HepG2 (cell line): ENCODE results near the gene VSX1. TPM values are rescaled to one million over a fixed set of nuclear protein-coding genes. Genes with fewer than 3 reads are reported as not detected.

Experiments
- ATAC-seq: fragments of 200-7000 bp; cut with Tn5 transposase; 3 replicates; pipeline ENCODE4 v1.9.1; 2020; ENCODE audit warnings: mild to moderate bottlenecking, moderate library complexity
- BruUV-seq: library from RNA; stranded (reverse); fragments of 400-500 nt; replicated peaks from 2 replicates; lab custom pipeline; 2021; lab: Mats Ljungman, UMichigan
- CTCF ChIA-PET: fragments of 300-600 bp; formaldehyde crosslinking; extraction: SDS; loops from one replicate; lab custom pipeline; 2021; ENCODE audit warnings: low total read pairs, inconsistent platforms, low intra/inter-chr PET ratio; lab: Yijun Ruan, JAX
- POLR2A ChIA-PET: fragments of 350-600 bp; sonication (Branson Sonifier 250); formaldehyde crosslinking; loops from one replicate; lab custom pipeline; 2020; ENCODE audit warnings: antibody characterized with exemption, inconsistent platforms; lab: Yijun Ruan, JAX
- DNase-seq: peaks from one replicate; pipeline ENCODE4 v3.0.0-alpha.2; 2015; ENCODE audit warnings: low spot score
- FAIRE-seq: peaks from 3 replicates; lab custom pipeline; 2011; peaks lifted over from hg19 to GRCh38; lab: Jason Lieb, UNC
- H2AFZ ChIP-seq: one replicate; pipeline ENCODE4 v1.6.1; 2011; ENCODE audit warnings: low read length, inconsistent platforms
- H3K27ac ChIP-seq: fragments of 300-600 bp; 3 replicates; pipeline ENCODE4 v1.8.0; 2011; ENCODE audit warnings: mixed run types, mild to moderate bottlenecking, mixed read lengths, low read length, inconsistent platforms; ENCODE audit not compliant: insufficient read depth; ENCODE audit errors: extremely low read length
- H3K27me3 ChIP-seq, 2 experiments: fragments of 200-600 bp in 1 of 2; 2 replicates in 1 of 2; 3 replicates in 1 of 2; pipeline versions ENCODE4 v1.6.0 to v1.8.0; 2011; ENCODE audit warnings: low read length in 2 of 2, mild to moderate bottlenecking in 2 of 2, moderate library complexity in 2 of 2, inconsistent platforms in 1 of 2; ENCODE audit not compliant: insufficient read depth in 2 of 2, control insufficient read depth in 1 of 2
- H3K36me3 ChIP-seq, 2 experiments: fragments of 200-600 bp in 1 of 2; replicated peaks in 1 of 2; 2 replicates in 1 of 2; 3 replicates in 1 of 2; pipeline versions ENCODE4 v1.5.1 to v1.8.0; 2011; ENCODE audit warnings: low read length in 2 of 2, inconsistent platforms in 1 of 2; ENCODE audit not compliant: insufficient read depth in 2 of 2, control insufficient read depth in 1 of 2
- H3K4me1 ChIP-seq: 2 replicates; pipeline ENCODE4 v1.5.1; 2012; ENCODE audit warnings: low read length, inconsistent platforms; ENCODE audit not compliant: insufficient read depth
- H3K4me2 ChIP-seq: 2 replicates; pipeline ENCODE4 v1.6.0; 2011; ENCODE audit warnings: low read depth, low read length, inconsistent platforms
- H3K4me3 ChIP-seq, 3 experiments: fragments of 200-600 bp in 1 of 3; sonication (generic), shearing (Covaris generic) in 1 of 3; replicated peaks in 1 of 3; 2 replicates each; pipeline ENCODE4 v1.5.1; 2011 to 2016; ENCODE audit warnings: low read length in 3 of 3, inconsistent platforms in 2 of 3, low read depth in 2 of 3, mild to moderate bottlenecking in 2 of 3, control low read depth in 1 of 3, mixed read lengths in 1 of 3; ENCODE audit not compliant: insufficient read depth in 1 of 3
- H3K79me2 ChIP-seq: one replicate; pipeline ENCODE4 v1.6.1; 2011; ENCODE audit warnings: low read length, inconsistent platforms; ENCODE audit not compliant: insufficient read depth
- H3K9ac ChIP-seq: 2 replicates; pipeline ENCODE4 v1.6.0; 2011; ENCODE audit warnings: mild to moderate bottlenecking, low read depth, low read length, inconsistent platforms; ENCODE audit not compliant: insufficient read depth
- H3K9me3 ChIP-seq: 2 replicates; pipeline ENCODE4 v1.5.1; 2012; ENCODE audit warnings: mild to moderate bottlenecking, low read length
- H4K20me1 ChIP-seq: 2 replicates; pipeline ENCODE4 v1.6.0; 2011; ENCODE audit warnings: inconsistent platforms, mild to moderate bottlenecking, low read length, moderate library complexity; ENCODE audit not compliant: insufficient read depth
- CEBPZ ChIP-seq: IDR thresholded peaks from 2 replicates; pipeline ENCODE4 v1.6.1; 2012; ENCODE audit warnings: low read length, improper control_type of control experiment
- GLI4 ChIP-seq: sonication (generic); formaldehyde crosslinking; IDR thresholded peaks from 2 replicates; pipeline ENCODE4 v1.5.1; 2020; ENCODE audit warnings: missing genetic modification reagents, mild to moderate bottlenecking, moderate library complexity, borderline replicate concordance
- KLF11 ChIP-seq: IDR thresholded peaks from 2 replicates; pipeline ENCODE4 v1.6.1; 2016; ENCODE audit warnings: missing compliant biosample characterization
- NFYC ChIP-seq: IDR thresholded peaks from 2 replicates; pipeline ENCODE4 v1.6.1; 2016; ENCODE audit warnings: missing genetic modification reagents, missing compliant biosample characterization
- RXRA ChIP-seq: sonication (generic); formaldehyde crosslinking; IDR thresholded peaks from 2 replicates; pipeline ENCODE4 v1.5.1; 2020; ENCODE audit warnings: missing genetic modification reagents
- SNAI1 ChIP-seq: sonication (generic); formaldehyde crosslinking; IDR thresholded peaks from 2 replicates; pipeline ENCODE4 v1.5.0; 2020; ENCODE audit warnings: mild to moderate bottlenecking, missing genetic modification reagents, borderline replicate concordance
- SRY ChIP-seq: sonication (generic); formaldehyde crosslinking; IDR thresholded peaks from 2 replicates; pipeline ENCODE4 v1.8.0; 2022; ENCODE audit warnings: mild to moderate bottlenecking, missing genetic modification reagents
- THAP7 ChIP-seq: sonication (generic); formaldehyde crosslinking; IDR thresholded peaks from 2 replicates; pipeline ENCODE4 v1.8.1; 2023; ENCODE audit warnings: mild to moderate bottlenecking, missing genetic modification reagents
- YY1 ChIP-seq: IDR thresholded peaks from 2 replicates; pipeline ENCODE4 v1.6.1; 2011; ENCODE audit warnings: low read length, low read depth, moderate library complexity, mild to moderate bottlenecking; ENCODE audit not compliant: insufficient read depth, insufficient replicate concordance
- ZBTB7A ChIP-seq: sonication (generic); formaldehyde crosslinking; IDR thresholded peaks from 2 replicates; pipeline ENCODE4 v1.8.0; 2022; ENCODE audit warnings: mild to moderate bottlenecking, missing genetic modification reagents
- ZNF160 ChIP-seq: sonication (generic); formaldehyde crosslinking; IDR thresholded peaks from 2 replicates; pipeline ENCODE4 v1.8.0; 2022; ENCODE audit warnings: mild to moderate bottlenecking, inconsistent platforms, missing genetic modification reagents
- ZNF225 ChIP-seq: sonication (generic); formaldehyde crosslinking; IDR thresholded peaks from 2 replicates; pipeline ENCODE4 v1.4.0; 2020; ENCODE audit warnings: mild to moderate bottlenecking, missing genetic modification reagents
- ZNF232 ChIP-seq: sonication (generic); formaldehyde crosslinking; IDR thresholded peaks from 2 replicates; pipeline ENCODE4 v1.4.0; 2020; ENCODE audit warnings: missing genetic modification reagents, borderline replicate concordance
- ZNF333 ChIP-seq: sonication (generic); formaldehyde crosslinking; IDR thresholded peaks from 2 replicates; pipeline ENCODE4 v1.4.0; 2020; ENCODE audit warnings: mild to moderate bottlenecking, missing genetic modification reagents, borderline replicate concordance
- ZNF430 ChIP-seq: sonication (generic); formaldehyde crosslinking; IDR thresholded peaks from 2 replicates; pipeline ENCODE4 v1.9.0; 2021; ENCODE audit warnings: mild to moderate bottlenecking, missing genetic modification reagents
- WGBS: methylation state at CpG from one replicate; pipeline ENCODE4 v1.1.6; 2017; ENCODE audit warnings: low lambda C conversion rate; 5-methylcytosine and 5-hydroxymethylcytosine counted together
- in situ Hi-C: cut with HindIII; loops from 2 replicates; pipeline ENCODE4 v1.10.0; 2017; ENCODE audit warnings: low pct_unique_long_range_greater_than_20kb; ENCODE audit not compliant: extremely low pct_ligation_motif_present
- intact Hi-C: fragments of 100-400 bp; cut with micrococcal nuclease; formaldehyde crosslinking; loops from one replicate; pipeline ENCODE4 v1.10.0; 2022; ENCODE audit not compliant: unreplicated experiment
- polyA plus RNA-seq, 8 experiments: library from polyadenylated mRNA; depleted of rRNA in 3 of 8; stranded (reverse) in 7 of 8; unstranded in 1 of 8; fragments of >200 nt; fragmentation: Illumina TruSeq in 4 of 8; extraction: Trizol in 4 of 8; gene quantifications; 2 replicates each; pipeline versions ENCODE4 v1.2.1 to v1.2.3, GENCODE V29; 2011 to 2016; ENCODE audit warnings: low read depth in 4 of 8, missing spikeins in 1 of 8, mixed read lengths in 1 of 8; ENCODE audit not compliant: insufficient read depth in 1 of 8
- total RNA-seq, 5 experiments: library from RNA; depleted of rRNA; stranded (reverse); fragments of >200 nt; fragmentation: Illumina TruSeq; extraction: Trizol; gene quantifications; 2 replicates each; pipeline ENCODE4 v1.2.3, GENCODE V29; 2016; ENCODE audit warnings: low read depth in 1 of 5

VSX1 gene
- total and polyA plus RNA-seq, 2 of the 13 experiments (the other 11 are each of a cell fraction or from before 2014, with no cell fraction given), result 0.04 TPM; not detected in 1

GRCh38 chr20:25083773-25084625, 2.1 kb upstream of the VSX1 start (continued):
- TF ChIP-seq CEBPZ (no peak), GLI4 (CRISPR knock-in tag) (no peak), YY1 (no peak)

GRCh38 chr20:25083141-25083772, 1.3 kb upstream of the VSX1 start:
- CTCF ChIA-PET, result no interaction called here
- Histone ChIP-seq H3K9ac (no peak overlapping the region), H3K36me3 (no peaks in the 10 kb centered on the region), H3K4me3 (no peak overlapping the region), H3K4me2 (no peak overlapping the region), H3K27ac (no peak overlapping the region), H3K79me2 (no peaks in the 10 kb centered on the region), H3K27me3 (peaks cover 21 to 81% of the 10 kb centered on the region in 2 experiments), H4K20me1 (no peaks in the 10 kb centered on the region; the same call in 1 of the 2 replicates), H3K9me3 (no peaks in the 10 kb centered on the region), H2AFZ (no peak overlapping the region), H3K4me1 (peaks cover under 1% of the 10 kb centered on the region; the same call in 1 of the 2 replicates)
- no TSS peak for BruUV-seq
- WGBS, result 39% methylated on average over 24 of the region's 44 CpGs
- no peak for FAIRE-seq
- intact Hi-C loops, result no loop called here
- no peak for DNase-seq
- POLR2A ChIA-PET, result no interaction called here
- ATAC-seq, result no peak
- in situ Hi-C loops, result loop anchor here (5.0 kb wide), 1 partner anchor 94 kb away; no protein-coding TSS in a partner anchor
- TF ChIP-seq ZNF160 (CRISPR knock-in tag) (no peak), RXRA (CRISPR knock-in tag) (no peak), ZNF430 (CRISPR knock-in tag) (no peak), NFYC (no peak), SRY (CRISPR knock-in tag) (no peak), KLF11 (CRISPR knock-in tag) (no peak), ZBTB7A (CRISPR knock-in tag) (no peak), THAP7 (CRISPR knock-in tag) (no peak), SNAI1 (CRISPR knock-in tag) (no peak), ZNF333 (CRISPR knock-in tag) (no peak), ZNF232 (CRISPR knock-in tag) (no peak), ZNF225 (CRISPR knock-in tag) (no peak)
- TF ChIP-seq, all 625 proteins: peak for 0
